ENCODE results near the gene CDC42SE2.

CDC42SE2 gene

DNA sequence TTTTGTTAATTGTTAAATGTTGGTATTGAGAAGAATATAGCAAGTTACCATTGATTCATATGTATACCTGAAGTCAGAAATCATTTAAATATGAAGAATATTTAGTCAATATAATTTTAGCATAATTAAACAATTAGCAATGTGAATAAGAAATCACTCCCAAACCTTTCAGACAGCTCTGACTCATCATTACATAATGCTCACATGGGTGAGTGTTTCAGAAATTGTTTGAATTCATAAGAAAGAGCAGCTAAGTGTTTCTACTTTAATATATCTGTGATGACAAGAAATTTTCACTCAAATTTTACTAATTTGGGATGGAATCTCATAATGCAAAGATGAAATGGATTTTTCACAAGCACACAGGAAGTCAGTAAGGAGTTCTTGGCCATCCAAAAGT lies 42.0 kb upstream of the CDC42SE2 start:
- no peak overlapping the region for H3K4me3 ChIP-seq (ENCODE audit: low read depth, low read length)

GRCh38 chr5:131222731-131223130 lies 41.1 kb upstream of the CDC42SE2 start:
- TF ChIP-seq, protein P1, sequence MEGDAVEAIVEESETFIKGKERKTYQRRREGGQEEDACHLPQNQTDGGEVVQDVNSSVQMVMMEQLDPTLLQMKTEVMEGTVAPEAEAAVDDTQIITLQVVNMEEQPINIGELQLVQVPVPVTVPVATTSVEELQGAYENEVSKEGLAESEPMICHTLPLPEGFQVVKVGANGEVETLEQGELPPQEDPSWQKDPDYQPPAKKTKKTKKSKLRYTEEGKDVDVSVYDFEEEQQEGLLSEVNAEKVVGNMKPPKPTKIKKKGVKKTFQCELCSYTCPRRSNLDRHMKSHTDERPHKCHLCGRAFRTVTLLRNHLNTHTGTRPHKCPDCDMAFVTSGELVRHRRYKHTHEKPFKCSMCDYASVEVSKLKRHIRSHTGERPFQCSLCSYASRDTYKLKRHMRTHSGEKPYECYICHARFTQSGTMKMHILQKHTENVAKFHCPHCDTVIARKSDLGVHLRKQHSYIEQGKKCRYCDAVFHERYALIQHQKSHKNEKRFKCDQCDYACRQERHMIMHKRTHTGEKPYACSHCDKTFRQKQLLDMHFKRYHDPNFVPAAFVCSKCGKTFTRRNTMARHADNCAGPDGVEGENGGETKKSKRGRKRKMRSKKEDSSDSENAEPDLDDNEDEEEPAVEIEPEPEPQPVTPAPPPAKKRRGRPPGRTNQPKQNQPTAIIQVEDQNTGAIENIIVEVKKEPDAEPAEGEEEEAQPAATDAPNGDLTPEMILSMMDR (IDR thresholded peaks at IDR 0.05; ENCODE audit: borderline replicate concordance, insufficient read depth, low read depth, low read length): no peak
- no peak overlapping the region for H3K4me3 ChIP-seq (ENCODE audit: low read depth, low read length)

More for the DNA sequence above, 42.0 kb upstream of the CDC42SE2 start:
- TF ChIP-seq, protein P1 (IDR thresholded peaks at IDR 0.05; ENCODE audit: borderline replicate concordance, insufficient read depth, low read depth, low read length): no peak

- H3K4me3 ChIP-seq (ENCODE audit: low read depth, low read length): peak overlapping the region; percentile 28
- TF ChIP-seq, protein P1 (IDR thresholded peaks at IDR 0.05; ENCODE audit: borderline replicate concordance, insufficient read depth, low read depth, low read length): no peak
Observed at GRCh38 chr5:131223751-131224386, 40.0 kb upstream of the CDC42SE2 start.

DNA sequence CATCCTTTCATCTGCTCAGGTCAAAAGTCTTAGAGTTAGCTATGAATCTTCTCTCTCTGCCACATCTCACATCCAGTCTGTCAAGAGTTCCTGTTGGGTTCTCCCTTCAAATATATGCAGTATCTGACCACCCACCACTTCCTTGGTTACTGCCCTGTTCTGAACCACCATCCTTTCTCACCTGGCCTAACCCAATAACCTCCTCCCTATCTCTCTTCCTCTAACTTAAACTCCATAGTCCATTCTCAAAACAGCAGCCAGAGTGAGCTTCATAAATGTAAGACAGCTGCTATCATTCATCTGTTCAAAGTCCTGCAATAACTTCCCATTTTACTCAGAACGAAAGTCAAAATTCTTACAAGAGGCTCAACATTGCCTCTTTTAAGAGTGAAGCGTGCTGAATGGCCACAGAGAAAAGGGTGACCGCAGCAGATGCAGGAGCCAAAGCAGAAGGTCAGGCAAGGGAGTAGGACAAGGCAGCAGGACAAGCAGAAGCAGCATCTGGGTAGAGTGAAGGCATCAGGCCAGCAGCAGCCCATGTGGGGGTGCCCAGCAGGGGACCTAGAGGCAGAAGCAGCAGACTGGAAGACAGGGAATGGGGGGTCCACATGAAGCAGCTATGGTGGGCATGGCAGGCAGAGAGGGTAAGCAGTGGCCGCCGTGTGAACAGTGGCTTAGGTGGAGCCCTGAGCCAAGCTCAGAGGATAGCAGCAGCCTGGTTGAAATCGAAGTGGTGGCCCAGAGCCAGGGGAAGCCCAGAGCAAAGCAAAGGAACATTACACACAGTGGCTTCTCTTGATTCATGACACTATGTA lies 39.3 kb upstream of the CDC42SE2 start:
- peak overlapping the region; percentile 28 for H3K4me3 ChIP-seq (ENCODE audit: low read depth, low read length)
- TF ChIP-seq, protein P1 (IDR thresholded peaks at IDR 0.05; ENCODE audit: borderline replicate concordance, insufficient read depth, low read depth, low read length): no peak

- TF ChIP-seq, protein P1 (IDR thresholded peaks at IDR 0.05; ENCODE audit: borderline replicate concordance, insufficient read depth, low read depth, low read length): no peak
- H3K4me3 ChIP-seq (ENCODE audit: low read depth, low read length): no peak overlapping the region
Observed at GRCh38 chr5:131225282-131225974, 38.4 kb upstream of the CDC42SE2 start.

DNA sequence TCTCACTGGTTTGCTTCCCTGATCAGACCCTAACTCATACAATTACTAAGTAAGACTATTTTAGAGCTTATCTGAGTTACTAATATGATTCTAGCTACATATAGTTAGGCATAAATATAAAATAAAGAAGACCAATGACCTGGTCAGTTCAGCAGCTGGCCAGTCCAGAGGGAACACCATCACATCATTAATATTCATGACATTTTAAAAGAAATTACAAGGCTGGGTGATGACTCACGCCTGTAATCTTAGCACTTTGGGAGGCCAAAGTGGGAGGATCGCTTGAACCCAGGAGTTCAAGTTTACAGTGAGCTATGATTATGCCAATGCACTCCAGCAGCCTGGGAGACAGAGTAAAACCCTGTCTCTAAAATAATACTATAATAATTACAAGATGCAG lies 37.0 kb upstream of the CDC42SE2 start:
- H3K4me3 ChIP-seq (ENCODE audit: low read depth, low read length): no peak overlapping the region
- TF ChIP-seq, protein P1 (IDR thresholded peaks at IDR 0.05; ENCODE audit: borderline replicate concordance, insufficient read depth, low read depth, low read length): no peak
